ENCODE data around the gene UNK. TPM values are rescaled to one million over a fixed set of nuclear protein-coding genes. Genes with fewer than 3 reads are reported as not detected.

The UNK gene
- total RNA-seq, 2 experiments from 2014 or later = 33.7 to 36.1 TPM

- ChIA-PET POLR2A (interaction anchor here (0.7 to 8.0 kb wide), 3 partner anchors 9 to 22 kb away, joined by 4 to 246 read pairs (median 55); partner anchors contain the start of gene UNK), CTCF (interaction anchor here (0.9 to 5.5 kb wide), 7 partner anchors 9 to 85 kb away, joined by 3 to 47 read pairs (median 3); partner anchors contain the start of gene ITGB4)
- H3K36me3 Mint-ChIP-seq (ENCODE audit: low read depth) = no peaks in the 10 kb centered on the region
- H3K36me3 ChIP-seq (ENCODE audit: insufficient read depth, low read length) = peaks cover 3% of the 10 kb centered on the region
- H3K4me1 ChIP-seq (ENCODE audit: insufficient read depth, low read length) = peaks cover 24% of the 10 kb centered on the region
- intact Hi-C loops (cut with DNase I, micrococcal nuclease) = loop anchor here in 1 of 2 experiments (5.0 kb wide), 2 partner anchors 140 to 245 kb away; partner anchors contain the start of gene MRPL38
- DNase-seq (no peak), ATAC-seq (ENCODE audit: poor library complexity) (no peak)
- no peak overlapping the region for H3K4me3 ChIP-seq (ENCODE audit: low read length)
- no peak overlapping the region for H3K27ac ChIP-seq (ENCODE audit: low read depth in 1 of 2, low read length in 2 of 2)
- no peaks in the 10 kb centered on the region for H3K27me3 ChIP-seq (ENCODE audit: control insufficient read depth in 1 of 2, insufficient read depth in 2 of 2, low read length in 2 of 2)
- no peaks in the 10 kb centered on the region for H3K9me3 ChIP-seq (ENCODE audit: control insufficient read depth in 1 of 2, insufficient read depth in 1 of 2, low read length in 2 of 2)
- H3K27me3 Mint-ChIP-seq = no peaks in the 10 kb centered on the region
- no peak overlapping the region for H3K27ac Mint-ChIP-seq
- peak overlapping the region; percentile 63 for H3K4me3 Mint-ChIP-seq
- H3K9me3 Mint-ChIP-seq = no peaks in the 10 kb centered on the region
- TF ChIP-seq CTCF (IDR thresholded peaks at IDR 0.05) = no peak
- peaks cover 16% of the 10 kb centered on the region for H3K4me1 Mint-ChIP-seq (ENCODE audit: low read depth)
Observed at GRCh38 chr17:75762513-75763268, 21.9 kb upstream of the UNK start.

- CTCF ChIA-PET = interaction anchor here (1.5 to 5.5 kb wide), 3 partner anchors 9 to 67 kb away, joined by 3 to 47 read pairs (median 16); no protein-coding TSS in a partner anchor
- no peak for TF ChIP-seq CTCF (IDR thresholded peaks at IDR 0.05)
- H3K4me3 ChIP-seq (ENCODE audit: low read length) = no peak overlapping the region
- H3K4me1 Mint-ChIP-seq (ENCODE audit: low read depth) = peaks cover 16% of the 10 kb centered on the region
- no peaks in the 10 kb centered on the region for H3K27me3 Mint-ChIP-seq
- no peaks in the 10 kb centered on the region for H3K9me3 Mint-ChIP-seq
- no peak overlapping the region for H3K27ac Mint-ChIP-seq
- DNase-seq (no peak), ATAC-seq (ENCODE audit: poor library complexity) (no peak)
- H3K27ac ChIP-seq (ENCODE audit: low read depth in 1 of 2, low read length in 2 of 2) = no peak overlapping the region
- peak overlapping the region; percentile 42 for H3K4me3 Mint-ChIP-seq
- POLR2A ChIA-PET = interaction anchor here (4.0 to 8.0 kb wide), 2 partner anchors 13 to 21 kb away, joined by 55 to 246 read pairs; partner anchors contain the start of gene UNK
- no peaks in the 10 kb centered on the region for H3K36me3 Mint-ChIP-seq (ENCODE audit: low read depth)
- H3K36me3 ChIP-seq (ENCODE audit: insufficient read depth, low read length) = peaks cover 2% of the 10 kb centered on the region
- intact Hi-C loops (cut with DNase I, micrococcal nuclease) = loop anchor here in 1 of 2 experiments (5.0 kb wide), 2 partner anchors 139 to 244 kb away; partner anchors contain the start of gene MRPL38
- H3K27me3 ChIP-seq (ENCODE audit: control insufficient read depth in 1 of 2, insufficient read depth in 2 of 2, low read length in 2 of 2) = no peaks in the 10 kb centered on the region
- H3K9me3 ChIP-seq (ENCODE audit: control insufficient read depth in 1 of 2, insufficient read depth in 1 of 2, low read length in 2 of 2) = no peaks in the 10 kb centered on the region
- peaks cover 24% of the 10 kb centered on the region for H3K4me1 ChIP-seq (ENCODE audit: insufficient read depth, low read length)
Observed at GRCh38 chr17:75763269-75763607, 21.4 kb upstream of the UNK start.

- H3K27me3 ChIP-seq (ENCODE audit: control insufficient read depth in 1 of 2, insufficient read depth in 2 of 2, low read length in 2 of 2) = no peaks in the 10 kb centered on the region
- H3K27ac Mint-ChIP-seq = peak overlapping the region; percentile 44
- peaks cover 24% of the 10 kb centered on the region for H3K4me1 ChIP-seq (ENCODE audit: insufficient read depth, low read length)
- peaks cover 16% of the 10 kb centered on the region for H3K4me1 Mint-ChIP-seq (ENCODE audit: low read depth)
- H3K9me3 Mint-ChIP-seq = no peaks in the 10 kb centered on the region
- H3K36me3 ChIP-seq (ENCODE audit: insufficient read depth, low read length) = no peaks in the 10 kb centered on the region
- H3K27me3 Mint-ChIP-seq = no peaks in the 10 kb centered on the region
- H3K36me3 Mint-ChIP-seq (ENCODE audit: low read depth) = no peaks in the 10 kb centered on the region
- POLR2A ChIA-PET = interaction anchor here (0.7 to 8.0 kb wide), 10 partner anchors 10 to 132 kb away, joined by 3 to 246 read pairs (median 11); partner anchors contain the start of genes RECQL5, SAP30BP, TRIM65 and UNC13D
- CTCF ChIA-PET = interaction anchor here (0.6 to 5.5 kb wide), 8 partner anchors 10 to 86 kb away, joined by 3 to 47 read pairs (median 16); partner anchors contain the start of gene UNK
- no peak for TF ChIP-seq CTCF (IDR thresholded peaks at IDR 0.05)
- peak overlapping the region; percentile 74 for H3K4me3 Mint-ChIP-seq
- H3K9me3 ChIP-seq (ENCODE audit: control insufficient read depth in 1 of 2, insufficient read depth in 1 of 2, low read length in 2 of 2) = no peaks in the 10 kb centered on the region
- ATAC-seq (ENCODE audit: poor library complexity) (no peak), DNase-seq (no peak)
- no peak overlapping the region for H3K27ac ChIP-seq (ENCODE audit: low read depth in 1 of 2, low read length in 2 of 2)
- intact Hi-C loops (cut with DNase I, micrococcal nuclease) = loop anchor here (2.0 to 5.0 kb wide), 4 partner anchors 15 to 243 kb away; partner anchors contain the start of gene MRPL38 (in 1 of the 2)
- peak overlapping the region; percentile 65 for H3K4me3 ChIP-seq (ENCODE audit: low read length)
Observed at GRCh38 chr17:75763613-75764416, 20.8 kb upstream of the UNK start.

Data from CD4-positive, alpha-beta T cell (primary cell).